Activated B cell treated with CpG ODN at 0.5 μM for 24 hours (primary cell): ENCODE results near the gene CD83. TPM values are rescaled to one million over a fixed set of nuclear protein-coding genes. Genes with fewer than 3 reads are reported as not detected.

ENCODE experiments used
- ATAC-seq: fragments of 200-7000 bp; cut with Tn5 transposase; one replicate; pipeline ENCODE4 v1.10.0; 2021; ENCODE audit warnings: low read depth, mild to moderate bottlenecking, moderate library complexity
- CTCF ChIA-PET: fragments of 350-600 bp; sonication (Branson Sonifier 250); formaldehyde crosslinking; loops from one replicate; lab custom pipeline; 2021; ENCODE audit warnings: antibody characterized with exemption; lab: Charles Lee
- POLR2A ChIA-PET: fragments of 350-600 bp; sonication (Branson Sonifier 250); formaldehyde crosslinking; loops from one replicate; lab custom pipeline; 2021; ENCODE audit warnings: antibody characterized with exemption; lab: Charles Lee
- DNase-seq: peaks from one replicate; pipeline ENCODE4 v3.0.0; 2022
- H3K27ac Mint-ChIP-seq: one replicate; pipeline ENCODE4 v1.8.0; 2020; ENCODE audit warnings: mixed read lengths
- H3K27me3 Mint-ChIP-seq: one replicate; pipeline ENCODE4 v1.8.0; 2021; ENCODE audit warnings: mixed read lengths
- H3K36me3 Mint-ChIP-seq: one replicate; pipeline ENCODE4 v1.8.0; 2021; ENCODE audit warnings: low read depth, mixed read lengths
- H3K4me1 Mint-ChIP-seq: one replicate; pipeline ENCODE4 v1.8.0; 2021; ENCODE audit warnings: mixed read lengths
- H3K4me3 Mint-ChIP-seq: one replicate; pipeline ENCODE4 v1.8.0; 2020; ENCODE audit warnings: mild to moderate bottlenecking, mixed read lengths
- H3K9me3 Mint-ChIP-seq: one replicate; pipeline ENCODE4 v1.8.0; 2020; ENCODE audit warnings: mixed read lengths
- CTCF ChIP-seq: fragments of 200-600 bp; IDR thresholded peaks from one replicate; pipeline ENCODE4 v1.8.0; 2022; ENCODE audit warnings: antibody characterized with exemption, mild to moderate bottlenecking
- intact Hi-C: fragments of 100-400 bp; cut with micrococcal nuclease; formaldehyde crosslinking; loops from one replicate; pipeline ENCODE4 v1.15.1; 2024
- total RNA-seq: library from RNA; stranded (reverse); gene quantifications from 2 replicates; pipeline ENCODE4 v1.2.3, GENCODE V29; 2022

Gene CD83
- total RNA-seq, 1 donor from 2014 or later, result 483 TPM

GRCh38 chr6:14128746-14129145, 11.2 kb downstream of the CD83 start:
- H3K27me3 Mint-ChIP-seq, result no peaks in the 10 kb centered on the region
- intact Hi-C loops, result no loop called here
- H3K36me3 Mint-ChIP-seq, result peaks cover 98% of the 10 kb centered on the region
- H3K4me1 Mint-ChIP-seq, result peaks cover 100% of the 10 kb centered on the region
- no peak for ATAC-seq
- ChIA-PET CTCF (interaction anchor here (1.0 to 2.0 kb wide), 9 partner anchors 9 to 333 kb away, joined by 3 to 6 read pairs (median 4); no protein-coding TSS in a partner anchor), POLR2A (interaction anchor here (3.5 to 26.2 kb wide), 5 partner anchors 10 to 54 kb away, joined by 21 to 911 read pairs (median 31); partner anchors contain the start of gene CD83)
- TF ChIP-seq CTCF, result no peak
- DNase-seq, result no peak
- no peaks in the 10 kb centered on the region for H3K9me3 Mint-ChIP-seq
- peak overlapping the region; percentile 46 for H3K27ac Mint-ChIP-seq
- H3K4me3 Mint-ChIP-seq, result peak overlapping the region; percentile 79

- peaks cover 98% of the 10 kb centered on the region for H3K36me3 Mint-ChIP-seq
- intact Hi-C loops, result no loop called here
Observed at GRCh38 chr6:14129575-14129974, 12.0 kb downstream of the CD83 start.

GRCh38 chr6:14130435-14131075, 13.0 kb downstream of the CD83 start:
- peaks cover 98% of the 10 kb centered on the region for H3K36me3 Mint-ChIP-seq
- H3K4me1 Mint-ChIP-seq, result peaks cover 99% of the 10 kb centered on the region
- no peaks in the 10 kb centered on the region for H3K27me3 Mint-ChIP-seq
- no peaks in the 10 kb centered on the region for H3K9me3 Mint-ChIP-seq
- TF ChIP-seq CTCF, result no peak
- POLR2A ChIA-PET, result interaction anchor here (0.5 to 26.2 kb wide), 7 partner anchors 8 to 56 kb away, joined by 4 to 911 read pairs (median 30); partner anchors contain the start of gene CD83
- DNase-seq (no peak), ATAC-seq (peak; percentile 59)
- CTCF ChIA-PET, result interaction anchor here (0.8 to 1.8 kb wide), 3 partner anchors 13 to 87 kb away, joined by 3 to 6 read pairs (median 4); partner anchors contain the start of gene CD83
- intact Hi-C loops, result no loop called here
- H3K4me3 Mint-ChIP-seq, result peak overlapping the region; percentile 79
- H3K27ac Mint-ChIP-seq, result peak overlapping the region; percentile 46

More at GRCh38 chr6:14129575-14129974, 12.0 kb downstream of the CD83 start:
- H3K27me3 Mint-ChIP-seq, result no peaks in the 10 kb centered on the region
- ChIA-PET POLR2A (interaction anchor here (0.5 to 26.2 kb wide), 10 partner anchors 8 to 315 kb away, joined by 3 to 911 read pairs (median 16); partner anchors contain the start of gene CD83), CTCF (interaction anchor here (0.8 to 2.0 kb wide), 11 partner anchors 10 to 334 kb away, joined by 3 to 6 read pairs (median 4); partner anchors contain the start of gene CD83)
- H3K27ac Mint-ChIP-seq, result peak overlapping the region; percentile 46
- peak; percentile 19 for ATAC-seq
- no peak for DNase-seq
- H3K9me3 Mint-ChIP-seq, result no peaks in the 10 kb centered on the region
- TF ChIP-seq CTCF, result no peak
- H3K4me1 Mint-ChIP-seq, result peaks cover 100% of the 10 kb centered on the region
- H3K4me3 Mint-ChIP-seq, result peak overlapping the region; percentile 79

- H3K36me3 Mint-ChIP-seq, result peaks cover 98% of the 10 kb centered on the region
- no peaks in the 10 kb centered on the region for H3K9me3 Mint-ChIP-seq
- H3K4me1 Mint-ChIP-seq, result peaks cover 95% of the 10 kb centered on the region
- intact Hi-C loops, result no loop called here
- H3K4me3 Mint-ChIP-seq, result peak overlapping the region; percentile 3
- H3K27me3 Mint-ChIP-seq, result no peaks in the 10 kb centered on the region
- TF ChIP-seq CTCF, result no peak
- ChIA-PET CTCF (no interaction called here), POLR2A (interaction anchor here (26.2 kb wide), 1 partner anchor 41 kb away, joined by 911 read pairs; no protein-coding TSS in a partner anchor)
- ATAC-seq, result no peak
- no peak for DNase-seq
- H3K27ac Mint-ChIP-seq, result peak overlapping the region; percentile 46
Observed at GRCh38 chr6:14131579-14131978, 14.0 kb downstream of the CD83 start.
